Loucy (cell line): ENCODE results near the gene GDI2.
"Not testable (repeated sequence)": the region's sequence is repeated elsewhere in the genome, so short reads cannot be mapped to it uniquely, and the experiment has no call there.

Experiments used
- H2AFZ ChIP-seq: fragments of 200-600 bp; sonication (generic); 2 replicates; pipeline ENCODE4 v1.6.0; 2016; ENCODE audit warnings: antibody characterized with exemption, mild to moderate bottlenecking, low read length, moderate library complexity
- H3F3A ChIP-seq: fragments of 200-600 bp; 2 replicates; pipeline ENCODE4 v1.6.0; 2016; ENCODE audit warnings: antibody characterized with exemption, low read depth, mild to moderate bottlenecking
- H3K27me3 ChIP-seq: fragments of 200-600 bp; sonication (generic); 2 replicates; pipeline ENCODE4 v1.6.1; 2014; ENCODE audit warnings: low read length, mild to moderate bottlenecking; ENCODE audit not compliant: insufficient read depth, poor library complexity, severe bottlenecking
- H3K36me3 ChIP-seq: fragments of 200-600 bp; sonication (generic); 2 replicates; pipeline ENCODE4 v1.6.1; 2016; ENCODE audit warnings: low read length; ENCODE audit not compliant: insufficient read depth
- H3K4me1 ChIP-seq: fragments of 200-600 bp; sonication (generic); 2 replicates; pipeline ENCODE4 v1.5.1; 2014; ENCODE audit warnings: low read length, mild to moderate bottlenecking; ENCODE audit not compliant: insufficient read depth, poor library complexity, severe bottlenecking
- H3K4me2 ChIP-seq: fragments of 200-600 bp; sonication (generic); 2 replicates; pipeline ENCODE4 v1.6.0; 2014; ENCODE audit warnings: antibody characterized with exemption, low read length, low read depth, mild to moderate bottlenecking; ENCODE audit not compliant: poor library complexity, severe bottlenecking
- H3K4me3 ChIP-seq: fragments of 200-600 bp; sonication (generic); 2 replicates; pipeline ENCODE4 v1.5.1; 2014; ENCODE audit warnings: low read length, mild to moderate bottlenecking, mixed read lengths; ENCODE audit not compliant: poor library complexity, severe bottlenecking
- H3K79me2 ChIP-seq: fragments of 200-600 bp; sonication (generic); 2 replicates; pipeline ENCODE4 v1.6.1; 2014; ENCODE audit warnings: low read length; ENCODE audit not compliant: insufficient read depth
- H3K9ac ChIP-seq: fragments of 200-600 bp; sonication (generic); 2 replicates; pipeline ENCODE4 v1.6.0; 2014; ENCODE audit warnings: mild to moderate bottlenecking, low read depth, low read length, moderate library complexity; ENCODE audit not compliant: poor library complexity, severe bottlenecking
- H3K9me2 ChIP-seq: fragments of 200-600 bp; sonication (generic); replicated peaks from 2 replicates; pipeline ENCODE4 v1.6.1; 2016; ENCODE audit warnings: low read depth, low read length, mixed read lengths
- H3K9me3 ChIP-seq: fragments of 200-600 bp; sonication (generic); 2 replicates; pipeline ENCODE4 v1.6.1; 2014; ENCODE audit warnings: mild to moderate bottlenecking, antibody characterized with exemption, low read length, low read depth; ENCODE audit not compliant: insufficient read depth
- H4K20me1 ChIP-seq: fragments of 200-600 bp; sonication (generic); 2 replicates; pipeline ENCODE4 v1.6.0; 2014; ENCODE audit warnings: antibody characterized with exemption, low read length, mild to moderate bottlenecking; ENCODE audit not compliant: insufficient read depth, poor library complexity, severe bottlenecking
- EZH2phosphoT487 ChIP-seq: fragments of 200-600 bp; IDR thresholded peaks from 2 replicates; pipeline ENCODE4 v1.6.1; 2018; ENCODE audit warnings: antibody characterized with exemption, mild to moderate bottlenecking, moderate library complexity, borderline replicate concordance
- TF ChIP-seq, protein P1 (sequence below): fragments of 200-600 bp; sonication (generic); conservative IDR thresholded peaks from 2 replicates; pipeline ENCODE4 v1.5.1; 2014; ENCODE audit warnings: mild to moderate bottlenecking, antibody characterized with exemption, low read length

GDI2 gene

GRCh38 chr10:5779730-5780129, 33.5 kb downstream of the GDI2 start:
- no peaks in the 10 kb centered on the region for H3F3A ChIP-seq
- H3K4me1 ChIP-seq: peaks cover 2% of the 10 kb centered on the region
- no peaks in the 10 kb centered on the region for H3K9me2 ChIP-seq
- H3K36me3 ChIP-seq: peaks cover 77% of the 10 kb centered on the region
- H3K9me3 ChIP-seq: no peaks in the 10 kb centered on the region; the same call in 1 of the 2 replicates
- H3K27me3 ChIP-seq: no peaks in the 10 kb centered on the region
- peaks cover 85% of the 10 kb centered on the region for H3K79me2 ChIP-seq
- H3K9ac ChIP-seq: no peak overlapping the region
- H2AFZ ChIP-seq: no peak overlapping the region
- H4K20me1 ChIP-seq: peaks cover 65% of the 10 kb centered on the region
- TF ChIP-seq, protein P1, sequence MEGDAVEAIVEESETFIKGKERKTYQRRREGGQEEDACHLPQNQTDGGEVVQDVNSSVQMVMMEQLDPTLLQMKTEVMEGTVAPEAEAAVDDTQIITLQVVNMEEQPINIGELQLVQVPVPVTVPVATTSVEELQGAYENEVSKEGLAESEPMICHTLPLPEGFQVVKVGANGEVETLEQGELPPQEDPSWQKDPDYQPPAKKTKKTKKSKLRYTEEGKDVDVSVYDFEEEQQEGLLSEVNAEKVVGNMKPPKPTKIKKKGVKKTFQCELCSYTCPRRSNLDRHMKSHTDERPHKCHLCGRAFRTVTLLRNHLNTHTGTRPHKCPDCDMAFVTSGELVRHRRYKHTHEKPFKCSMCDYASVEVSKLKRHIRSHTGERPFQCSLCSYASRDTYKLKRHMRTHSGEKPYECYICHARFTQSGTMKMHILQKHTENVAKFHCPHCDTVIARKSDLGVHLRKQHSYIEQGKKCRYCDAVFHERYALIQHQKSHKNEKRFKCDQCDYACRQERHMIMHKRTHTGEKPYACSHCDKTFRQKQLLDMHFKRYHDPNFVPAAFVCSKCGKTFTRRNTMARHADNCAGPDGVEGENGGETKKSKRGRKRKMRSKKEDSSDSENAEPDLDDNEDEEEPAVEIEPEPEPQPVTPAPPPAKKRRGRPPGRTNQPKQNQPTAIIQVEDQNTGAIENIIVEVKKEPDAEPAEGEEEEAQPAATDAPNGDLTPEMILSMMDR: no peak
- no peak for TF ChIP-seq EZH2phosphoT487
- no peak overlapping the region for H3K4me2 ChIP-seq
- no peak overlapping the region for H3K4me3 ChIP-seq

GRCh38 chr10:5777758-5778157, 35.5 kb downstream of the GDI2 start:
- H3F3A ChIP-seq, H3K27me3 ChIP-seq, H3K4me3 ChIP-seq, H3K4me1 ChIP-seq, H2AFZ ChIP-seq, H3K9me3 ChIP-seq, H3K9me2 ChIP-seq, H3K4me2 ChIP-seq, H3K9ac ChIP-seq: not testable (repeated sequence)
- H3K79me2 ChIP-seq: peaks cover 97% of the 10 kb centered on the region
- H3K36me3 ChIP-seq: peaks cover 77% of the 10 kb centered on the region
- peaks cover 75% of the 10 kb centered on the region for H4K20me1 ChIP-seq

- Histone ChIP-seq H4K20me1 (peaks cover 70% of the 10 kb centered on the region), H3K9me3 (no peaks in the 10 kb centered on the region), H3K4me2 (no peak overlapping the region), H3K9me2 (no peaks in the 10 kb centered on the region), H3K27me3 (no peaks in the 10 kb centered on the region), H3K4me3 (no peak overlapping the region), H3K4me1 (peaks cover 2% of the 10 kb centered on the region), H3F3A (no peaks in the 10 kb centered on the region), H3K36me3 (peaks cover 75% of the 10 kb centered on the region), H3K79me2 (peaks cover 97% of the 10 kb centered on the region), H2AFZ (no peak overlapping the region), H3K9ac (no peak overlapping the region)
- TF ChIP-seq, protein P1: no peak
- TF ChIP-seq EZH2phosphoT487: no peak
Measured at GRCh38 chr10:5776881-5777197, 36.4 kb downstream of the GDI2 start.

GRCh38 chr10:5776136-5776880, 36.9 kb downstream of the GDI2 start:
- peaks cover 78% of the 10 kb centered on the region for H3K36me3 ChIP-seq
- peaks cover 2% of the 10 kb centered on the region for H3K4me1 ChIP-seq
- no peak overlapping the region for H3K9ac ChIP-seq
- H3K79me2 ChIP-seq: peaks cover 95% of the 10 kb centered on the region
- no peak overlapping the region for H3K4me3 ChIP-seq
- no peaks in the 10 kb centered on the region for H3K9me3 ChIP-seq
- H2AFZ ChIP-seq: no peak overlapping the region
- no peaks in the 10 kb centered on the region for H3K27me3 ChIP-seq
- H3K4me2 ChIP-seq: no peak overlapping the region
- TF ChIP-seq EZH2phosphoT487: no peak
- TF ChIP-seq, protein P1: no peak
- no peaks in the 10 kb centered on the region for H3F3A ChIP-seq
- H4K20me1 ChIP-seq: peaks cover 70% of the 10 kb centered on the region
- no peaks in the 10 kb centered on the region for H3K9me2 ChIP-seq
